Measurements from ENCODE around the gene LRP5. TPM values are rescaled to one million over a fixed set of nuclear protein-coding genes. Genes with fewer than 3 reads are reported as not detected.
"Not testable (repeated sequence)": the region's sequence is repeated elsewhere in the genome, so short reads cannot be mapped to it uniquely, and the experiment has no call there.

The LRP5 gene
- polyA plus RNA-seq, 3 donors, result 32.2 to 40.2 (median 33.6) TPM

DNA sequence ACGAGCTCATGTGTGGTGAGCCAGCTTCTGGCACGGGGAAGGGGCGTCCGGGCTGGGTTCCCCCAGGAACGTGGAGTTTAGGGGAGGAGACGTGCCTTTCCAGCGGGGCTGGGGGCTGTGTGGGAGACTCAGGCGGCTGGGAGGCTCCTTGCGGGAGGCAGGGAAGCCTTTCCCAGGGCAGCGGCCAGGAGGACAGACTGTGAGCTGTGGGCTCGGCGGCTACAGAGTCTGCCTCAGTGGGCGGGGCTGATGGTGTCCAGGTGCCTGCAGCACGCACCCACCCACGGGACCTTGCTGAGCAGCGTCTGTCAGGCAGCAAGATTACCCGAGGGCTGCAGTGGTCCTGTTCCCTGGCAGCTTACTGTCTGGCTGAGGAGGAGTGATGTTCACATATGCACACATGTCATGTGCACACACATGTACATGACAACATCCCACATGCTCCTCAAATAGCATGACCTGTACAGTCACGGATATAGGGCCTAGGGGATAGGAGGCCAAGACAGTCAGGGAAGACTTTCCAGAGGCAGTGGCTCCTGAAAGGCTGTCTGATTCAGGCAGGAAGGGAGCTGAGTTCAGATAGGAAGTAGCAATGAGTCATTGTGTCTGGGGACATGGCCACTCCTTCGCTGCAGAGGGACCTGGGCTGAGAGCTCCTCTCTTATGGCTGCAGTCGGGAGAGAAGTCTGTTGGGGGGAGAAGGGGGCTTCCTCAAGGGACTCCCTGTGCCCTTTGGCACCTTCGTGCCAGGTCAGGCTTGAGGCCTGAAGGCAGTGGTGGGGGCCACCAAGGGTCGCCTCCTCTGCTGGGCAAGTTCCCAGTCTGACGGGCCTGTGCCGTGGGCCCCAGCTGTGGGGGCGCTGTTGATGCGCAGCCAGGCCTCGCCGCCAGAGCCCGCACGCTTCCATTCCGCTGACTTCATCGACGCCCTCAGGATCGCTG is 124.9 kb downstream of the LRP5 start:
- DNase-seq (ENCODE audit: low read depth in 3 of 3, low spot score in 2 of 3), result no peak

DNA sequence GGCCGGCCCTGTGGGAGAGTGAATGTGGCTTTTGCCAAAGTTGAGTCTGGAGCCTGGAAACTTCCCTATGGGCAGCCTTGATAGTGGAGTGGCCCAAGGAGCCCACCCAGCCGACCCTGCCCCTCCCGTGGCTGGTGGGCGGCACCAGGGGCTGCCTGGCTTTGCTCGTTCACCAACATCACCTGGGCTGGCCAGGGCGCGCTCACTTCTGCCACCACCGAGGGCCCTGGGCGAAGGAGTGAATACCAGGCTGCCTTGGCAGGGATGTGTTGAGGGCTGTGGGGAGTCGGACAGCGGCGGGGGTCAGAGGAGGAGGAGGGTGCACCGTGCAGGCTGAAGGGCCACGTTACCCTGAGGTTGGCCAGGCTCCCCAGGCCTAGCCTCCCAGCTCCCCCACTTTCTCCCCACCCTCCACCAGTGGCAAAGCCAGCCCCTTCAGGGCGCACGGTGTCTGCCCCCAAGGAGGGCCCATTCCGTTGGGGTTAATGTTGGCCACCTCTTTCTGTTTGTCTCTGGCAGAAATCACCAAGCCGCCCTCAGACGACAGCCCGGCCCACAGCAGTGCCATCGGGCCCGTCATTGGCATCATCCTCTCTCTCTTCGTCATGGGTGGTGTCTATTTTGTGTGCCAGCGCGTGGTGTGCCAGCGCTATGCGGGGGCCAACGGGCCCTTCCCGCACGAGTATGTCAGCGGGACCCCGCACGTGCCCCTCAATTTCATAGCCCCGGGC is 125.7 kb downstream of the LRP5 start:
- DNase-seq (ENCODE audit: low read depth in 3 of 3, low spot score in 2 of 3), result no peak

DNA sequence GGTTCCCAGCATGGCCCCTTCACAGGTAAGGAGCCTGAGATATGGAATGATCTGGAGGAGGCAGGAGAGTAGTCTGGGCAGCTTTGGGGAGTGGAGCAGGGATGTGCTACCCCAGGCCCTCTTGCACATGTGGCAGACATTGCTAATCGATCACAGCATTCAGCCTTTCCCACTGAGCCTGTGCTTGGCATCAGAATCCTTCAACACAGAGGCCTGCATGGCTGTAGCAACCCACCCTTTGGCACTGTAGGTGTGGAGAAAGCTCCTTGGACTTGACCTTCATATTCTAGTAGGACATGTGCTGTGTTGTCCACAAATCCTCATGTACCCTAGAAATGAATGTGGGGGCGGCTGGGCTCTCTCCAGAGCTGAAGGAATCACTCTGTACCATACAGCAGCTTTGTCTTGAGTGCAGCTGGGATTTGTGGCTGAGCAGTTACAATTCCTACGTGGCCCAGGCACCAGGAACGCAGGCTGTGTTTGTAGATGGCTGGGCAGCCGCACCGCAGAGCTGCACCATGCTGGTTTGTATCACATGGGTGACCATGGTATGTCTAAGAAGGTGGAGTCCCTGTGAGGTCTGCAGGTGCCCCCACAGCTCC is 126.4 kb downstream of the LRP5 start:
- DNase-seq (ENCODE audit: low read depth in 3 of 3, low spot score in 2 of 3), result no peak

DNA sequence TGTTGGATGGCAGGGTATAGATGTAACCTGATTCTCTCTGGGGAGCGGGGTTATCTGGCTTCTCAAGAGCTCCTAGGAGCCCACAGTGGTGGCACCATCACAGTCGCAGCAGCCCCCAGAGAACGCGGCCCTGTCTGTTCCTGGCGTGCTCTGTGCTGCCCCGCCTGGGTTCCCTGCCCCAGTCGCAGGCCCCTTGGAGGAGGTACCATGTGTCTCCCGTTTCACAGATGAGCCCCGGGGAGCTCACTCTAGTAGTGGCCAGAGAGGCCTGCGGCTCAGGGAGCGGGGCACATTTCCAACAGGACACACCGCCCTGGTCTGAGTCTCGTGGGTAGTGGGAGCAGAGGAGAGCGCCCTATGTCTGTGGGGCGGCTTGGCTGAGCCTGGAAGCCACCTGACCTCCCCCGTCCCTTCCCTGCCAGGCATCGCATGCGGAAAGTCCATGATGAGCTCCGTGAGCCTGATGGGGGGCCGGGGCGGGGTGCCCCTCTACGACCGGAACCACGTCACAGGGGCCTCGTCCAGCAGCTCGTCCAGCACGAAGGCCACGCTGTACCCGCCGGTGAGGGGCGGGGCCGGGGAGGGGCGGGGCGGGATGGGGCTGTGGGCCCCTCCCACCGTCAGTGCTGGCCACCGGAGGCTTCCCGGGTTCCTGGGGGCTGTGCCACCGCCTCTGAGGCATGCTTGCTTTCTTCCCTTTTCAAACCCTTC is 127.1 kb downstream of the LRP5 start:
- no peak for DNase-seq (ENCODE audit: low read depth in 3 of 3, low spot score in 2 of 3)

DNA sequence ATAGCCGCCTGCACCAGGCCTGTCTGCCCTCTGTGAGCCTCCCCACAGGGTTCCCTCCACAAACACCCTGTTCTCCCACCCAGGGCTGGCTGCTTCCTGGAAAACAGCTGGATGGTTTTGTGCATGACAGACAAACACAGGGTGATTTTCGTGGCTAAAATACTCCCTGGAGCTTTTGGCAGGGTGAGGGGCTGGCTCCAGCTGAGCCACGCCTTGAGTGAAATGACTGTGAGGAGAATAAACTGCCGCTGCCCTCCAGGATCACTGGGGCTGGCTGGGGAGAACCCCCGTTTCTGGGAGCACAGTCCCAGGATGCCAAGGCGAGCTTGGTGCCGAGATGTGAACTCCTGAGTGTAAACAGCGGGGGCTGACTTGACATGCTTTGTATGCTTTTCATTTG is 127.8 kb downstream of the LRP5 start:
- no peak for DNase-seq (ENCODE audit: low read depth in 3 of 3, low spot score in 2 of 3)

DNA sequence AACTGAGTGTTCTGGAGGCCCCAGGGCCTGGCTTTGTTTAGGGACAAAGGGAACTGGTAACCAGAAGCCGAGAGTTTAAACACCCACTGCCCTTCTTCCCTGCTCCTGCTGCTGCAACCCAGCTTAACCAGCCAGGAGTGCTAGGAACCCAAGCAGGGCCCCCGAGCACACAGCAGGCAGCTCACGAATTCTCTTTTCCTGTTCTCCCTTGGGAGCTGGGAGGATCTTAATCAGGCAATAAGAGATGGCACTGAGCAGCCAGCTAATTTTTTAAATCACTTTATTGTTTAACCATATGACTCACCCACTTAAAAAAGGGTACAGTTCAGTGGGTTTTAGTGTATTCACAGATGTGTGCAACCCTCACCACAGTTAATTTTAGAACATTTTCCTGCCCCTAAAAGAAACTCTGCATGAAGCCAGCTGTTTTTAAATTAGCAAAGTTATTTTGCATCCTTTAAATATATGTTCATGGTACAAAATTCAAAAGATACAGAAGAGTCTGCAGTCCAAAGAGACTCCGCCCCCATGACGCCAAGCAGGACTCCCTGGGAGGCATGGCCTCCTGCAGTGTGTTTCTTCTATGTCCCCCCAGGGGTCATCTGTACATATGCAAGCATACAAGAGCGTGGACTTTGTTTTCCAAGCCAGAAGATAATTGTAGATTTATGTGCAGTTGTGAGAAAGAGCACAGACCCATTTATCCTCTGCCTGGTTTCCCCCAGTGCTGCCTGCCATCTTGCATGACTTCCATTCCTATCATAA is 129.3 kb downstream of the LRP5 start:
- DNase-seq (ENCODE audit: low read depth in 3 of 3, low spot score in 2 of 3), result no peak

DNA sequence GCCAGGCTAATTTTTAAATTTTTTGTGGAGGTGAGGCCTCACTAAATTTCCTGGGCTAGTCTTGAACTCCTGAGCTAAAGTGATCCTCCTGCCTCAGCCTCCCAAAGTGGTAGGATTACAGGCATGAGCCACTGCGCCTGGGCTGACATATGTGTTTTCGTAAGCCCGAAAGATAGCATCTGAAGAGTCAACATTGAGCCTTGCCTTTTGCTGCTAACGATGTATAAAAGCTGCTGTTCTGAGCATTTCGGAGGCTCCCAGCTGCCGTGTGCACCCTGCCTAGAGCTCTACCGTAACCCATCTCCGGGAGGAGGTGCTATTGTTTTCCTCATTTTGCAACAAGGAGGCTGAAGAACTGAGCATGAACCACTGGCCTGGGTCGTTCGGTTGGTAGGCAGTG is 130.0 kb downstream of the LRP5 start:
- no peak for DNase-seq (ENCODE audit: low read depth in 3 of 3, low spot score in 2 of 3)

DNA sequence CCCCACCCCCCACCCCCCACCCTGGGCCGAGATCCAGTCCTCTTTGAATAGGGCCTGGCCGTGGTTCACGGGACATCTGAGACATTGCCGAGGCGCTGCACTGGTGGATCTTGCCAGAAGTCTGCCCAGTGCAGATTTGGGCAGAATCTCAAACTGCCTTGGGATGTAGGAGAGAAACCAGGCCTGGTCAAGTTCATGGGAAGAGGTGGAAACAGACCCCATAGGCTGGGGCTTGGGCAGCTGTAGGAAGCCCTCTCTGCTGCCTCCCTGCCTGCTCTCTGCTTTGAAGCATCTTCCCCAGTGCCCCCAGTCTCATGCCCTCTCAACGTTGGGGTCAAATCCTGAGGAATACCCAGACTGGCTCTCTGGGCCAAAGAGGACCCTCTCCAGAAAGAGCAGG is 132.2 kb downstream of the LRP5 start:
- no peak for DNase-seq (ENCODE audit: low read depth in 3 of 3, low spot score in 2 of 3)

DNA sequence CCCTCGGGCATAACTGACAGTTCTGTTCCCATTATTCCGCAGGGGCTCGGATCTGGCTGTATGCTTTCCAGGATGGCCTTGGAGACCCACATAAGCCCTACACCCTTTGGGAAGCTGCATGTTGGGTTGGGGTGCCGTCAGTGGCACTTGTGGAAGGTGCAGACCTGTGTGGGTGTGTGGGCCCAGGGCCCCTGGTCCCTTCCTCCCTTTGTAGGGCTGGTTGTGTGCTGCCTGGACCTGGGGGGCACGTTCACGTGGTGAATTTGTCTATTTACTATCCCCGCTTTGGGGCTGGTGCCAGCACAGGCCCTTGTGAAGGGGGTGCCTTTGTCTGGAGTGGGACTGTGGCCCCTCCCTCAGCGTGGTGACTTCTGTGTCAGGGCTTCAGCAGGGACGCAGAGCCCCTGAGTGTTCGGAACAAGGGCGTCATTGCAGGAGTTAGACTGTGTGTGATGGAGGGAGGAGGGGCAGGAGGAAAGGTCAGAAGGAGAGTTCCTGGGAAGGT is 133.2 kb downstream of the LRP5 start:
- no peak for DNase-seq (ENCODE audit: low read depth in 3 of 3, low spot score in 2 of 3)

DNA sequence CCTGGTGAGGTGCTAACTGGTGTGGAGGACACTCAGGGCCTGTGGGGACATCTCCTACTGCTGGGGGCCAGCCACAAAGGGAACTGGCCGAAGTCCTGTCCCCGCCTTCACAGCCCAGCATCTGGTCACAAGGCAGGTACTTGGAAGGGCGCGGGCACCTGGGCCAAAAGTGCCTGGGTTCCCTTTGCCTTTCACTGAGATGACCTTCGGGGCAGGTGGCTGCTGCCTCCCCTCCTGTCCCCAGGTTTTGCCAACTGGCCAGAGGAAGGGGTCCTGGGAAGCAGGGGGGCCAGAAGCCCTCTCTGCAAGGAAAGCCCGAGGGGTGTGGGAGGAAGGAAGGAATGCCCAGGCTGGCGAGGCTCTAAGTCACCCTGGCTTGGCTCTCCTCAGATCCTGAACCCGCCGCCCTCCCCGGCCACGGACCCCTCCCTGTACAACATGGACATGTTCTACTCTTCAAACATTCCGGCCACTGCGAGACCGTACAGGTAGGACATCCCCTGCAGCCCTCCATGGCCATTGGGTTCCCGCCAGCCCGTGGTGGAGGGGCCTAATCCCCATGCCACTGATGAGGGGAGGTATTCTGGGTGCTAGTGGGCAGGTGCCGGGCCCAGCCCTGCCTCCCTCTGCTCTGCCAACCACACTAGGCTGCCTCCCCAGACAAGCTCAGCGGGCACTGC is 133.8 kb downstream of the LRP5 start:
- no peak for DNase-seq (ENCODE audit: low read depth in 3 of 3, low spot score in 2 of 3)

DNA sequence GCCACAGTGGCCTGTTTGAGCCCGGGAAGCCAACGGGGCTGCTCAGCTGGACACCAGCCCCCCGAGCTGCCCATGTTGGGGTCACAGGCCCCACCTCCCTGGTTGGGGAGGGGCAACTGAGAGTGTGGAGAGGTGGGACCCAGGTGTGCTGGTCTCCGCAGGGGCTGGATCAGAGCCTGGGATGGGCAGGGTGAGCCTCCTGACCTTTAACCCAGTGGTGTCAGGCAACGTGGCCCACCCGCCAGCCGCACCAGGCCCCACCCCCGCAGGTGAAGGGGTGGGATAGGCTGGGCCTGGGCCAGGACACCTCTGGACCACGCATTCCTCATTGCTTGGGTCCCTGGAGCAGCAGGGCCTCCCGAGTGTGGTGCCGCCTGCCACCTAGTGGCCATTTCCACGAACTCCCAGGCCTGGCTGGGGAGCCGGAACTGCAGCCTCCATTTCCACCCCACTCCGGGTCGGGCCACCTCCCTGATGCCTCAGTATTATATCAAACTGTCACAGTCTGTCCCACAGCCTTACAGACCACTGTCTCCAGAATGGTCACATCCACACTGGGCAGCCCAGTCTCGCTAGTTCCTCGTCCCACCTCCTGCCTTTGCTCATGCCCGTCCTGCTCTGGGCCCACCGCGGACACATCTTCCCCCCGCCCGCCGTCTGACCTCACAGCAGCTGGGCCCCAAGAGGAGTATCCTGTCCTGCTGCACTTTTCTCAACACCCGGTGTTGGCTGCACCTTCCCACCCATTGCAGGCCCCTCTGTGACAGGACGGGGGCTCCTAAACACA is 134.8 kb downstream of the LRP5 start:
- DNase-seq (ENCODE audit: low read depth in 3 of 3, low spot score in 2 of 3), result peak in 2 of 3 donors; percentile 31 to 38

DNA sequence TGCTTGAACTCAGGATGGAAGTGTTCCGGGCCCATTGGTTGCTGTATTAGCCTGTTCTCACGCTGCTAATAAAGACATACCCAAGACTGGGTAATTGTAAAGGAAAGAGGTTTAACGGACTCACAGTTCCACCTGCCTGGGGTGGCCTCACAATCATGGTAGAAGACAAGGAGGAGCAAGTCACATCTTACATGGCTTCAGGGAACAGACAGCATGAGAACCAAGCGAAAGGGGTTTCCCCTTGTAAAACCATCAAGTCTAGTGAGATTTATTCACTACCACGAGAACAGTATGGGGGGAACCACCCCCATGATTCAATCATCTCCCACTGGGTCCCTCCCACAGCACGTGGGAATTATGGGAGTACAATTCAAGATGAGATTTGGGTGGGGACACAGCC is 135.5 kb downstream of the LRP5 start:
- not testable (repeated sequence) for DNase-seq (ENCODE audit: low read depth in 3 of 3, low spot score in 2 of 3)

DNA sequence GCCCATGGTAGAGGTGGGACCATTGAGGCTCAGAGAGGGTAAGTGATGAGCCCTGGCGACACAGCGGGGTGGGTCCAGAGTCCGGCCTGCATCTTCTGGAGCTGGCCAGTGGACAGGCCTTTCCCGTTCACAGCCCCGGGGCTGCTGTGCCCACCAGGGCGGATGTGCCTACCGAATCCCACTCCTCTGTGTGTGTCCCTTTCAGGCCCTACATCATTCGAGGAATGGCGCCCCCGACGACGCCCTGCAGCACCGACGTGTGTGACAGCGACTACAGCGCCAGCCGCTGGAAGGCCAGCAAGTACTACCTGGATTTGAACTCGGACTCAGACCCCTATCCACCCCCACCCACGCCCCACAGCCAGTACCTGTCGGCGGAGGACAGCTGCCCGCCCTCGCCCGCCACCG is 136.2 kb downstream of the LRP5 start:
- DNase-seq (ENCODE audit: low read depth in 3 of 3, low spot score in 2 of 3), result no peak

DNA sequence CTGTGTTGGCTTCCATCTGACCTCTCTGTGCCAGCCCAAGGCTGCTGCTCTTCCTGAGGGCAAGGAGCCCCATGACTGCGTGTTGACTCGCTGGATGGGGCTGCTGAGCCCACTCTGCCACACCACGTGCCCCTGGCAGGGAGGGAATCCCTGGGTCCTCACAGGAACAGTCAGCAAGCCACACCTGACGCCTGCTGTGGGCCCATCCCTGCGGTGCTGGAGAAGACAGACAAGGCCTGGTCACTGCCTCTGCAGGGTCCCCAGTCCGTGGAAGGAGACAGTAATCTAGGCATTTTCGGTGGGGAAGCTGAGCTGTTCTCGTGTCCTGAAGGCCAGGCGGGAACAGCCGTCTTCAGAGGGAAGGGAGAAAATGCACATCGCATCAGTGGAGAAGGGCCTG is 137.6 kb downstream of the LRP5 start:
- no peak for DNase-seq (ENCODE audit: low read depth in 3 of 3, low spot score in 2 of 3)

DNA sequence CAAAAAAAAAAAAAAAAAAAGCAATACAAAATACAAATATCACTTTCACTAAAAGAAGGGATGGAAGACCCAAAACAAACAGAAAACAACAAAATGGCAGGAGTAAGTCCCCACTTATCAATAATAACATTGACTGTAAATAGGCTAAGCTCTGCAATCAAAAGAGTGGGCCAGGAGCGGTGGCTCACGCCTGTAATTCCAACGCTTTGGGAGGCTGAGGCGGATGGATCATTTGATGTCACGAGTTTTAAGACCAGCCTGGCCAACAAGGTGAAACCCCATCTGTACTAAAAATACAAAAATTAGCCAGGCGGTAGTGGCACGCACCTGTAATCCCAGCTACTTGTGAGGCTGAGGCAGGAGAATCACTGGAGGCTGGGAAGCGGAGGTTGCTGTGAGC is 138.3 kb downstream of the LRP5 start:
- no peak for DNase-seq (ENCODE audit: low read depth in 3 of 3, low spot score in 2 of 3)

DNA sequence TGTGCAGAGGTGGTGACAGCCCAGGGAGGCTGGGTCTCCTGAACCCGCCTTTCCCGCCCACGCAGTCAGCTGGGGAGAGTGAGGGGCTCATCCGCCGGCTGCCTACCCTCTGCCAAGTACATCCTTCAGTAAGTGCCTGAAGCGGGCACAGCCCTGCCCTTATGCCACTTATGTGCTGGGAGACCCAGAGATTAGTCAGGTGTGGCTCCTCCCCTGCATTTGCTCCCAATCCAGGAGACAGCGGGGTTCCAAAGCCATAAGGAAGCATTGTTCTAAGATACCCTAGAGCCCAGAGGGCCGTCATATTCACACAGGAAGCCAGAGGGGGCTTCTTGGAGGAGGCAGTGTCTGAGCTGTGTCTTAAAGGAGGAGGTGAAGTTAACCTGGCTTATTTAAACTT is 142.4 kb downstream of the LRP5 start:
- DNase-seq (ENCODE audit: low read depth in 3 of 3, low spot score in 2 of 3), result no peak

DNA sequence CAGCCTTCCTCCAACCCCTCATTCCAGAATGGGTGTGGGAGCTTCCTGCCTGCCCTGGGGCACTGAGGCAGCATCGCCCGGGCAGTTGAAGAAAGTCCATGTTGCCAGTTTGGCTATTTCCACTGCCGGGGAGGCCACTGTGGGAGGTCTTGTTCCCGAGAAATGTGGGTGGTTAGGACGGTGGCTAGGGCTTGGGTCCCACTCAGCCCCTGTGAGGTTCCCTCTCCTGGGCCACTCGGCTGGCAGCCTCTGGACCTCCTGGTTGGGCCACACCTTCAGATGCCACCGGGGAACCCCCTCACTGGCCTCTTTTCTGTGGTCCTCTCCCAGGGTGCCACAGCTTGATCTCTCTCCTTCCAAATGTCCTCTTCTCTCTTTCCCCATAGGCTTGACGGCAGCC is 143.1 kb downstream of the LRP5 start:
- no peak for DNase-seq (ENCODE audit: low read depth in 3 of 3, low spot score in 2 of 3)

DNA sequence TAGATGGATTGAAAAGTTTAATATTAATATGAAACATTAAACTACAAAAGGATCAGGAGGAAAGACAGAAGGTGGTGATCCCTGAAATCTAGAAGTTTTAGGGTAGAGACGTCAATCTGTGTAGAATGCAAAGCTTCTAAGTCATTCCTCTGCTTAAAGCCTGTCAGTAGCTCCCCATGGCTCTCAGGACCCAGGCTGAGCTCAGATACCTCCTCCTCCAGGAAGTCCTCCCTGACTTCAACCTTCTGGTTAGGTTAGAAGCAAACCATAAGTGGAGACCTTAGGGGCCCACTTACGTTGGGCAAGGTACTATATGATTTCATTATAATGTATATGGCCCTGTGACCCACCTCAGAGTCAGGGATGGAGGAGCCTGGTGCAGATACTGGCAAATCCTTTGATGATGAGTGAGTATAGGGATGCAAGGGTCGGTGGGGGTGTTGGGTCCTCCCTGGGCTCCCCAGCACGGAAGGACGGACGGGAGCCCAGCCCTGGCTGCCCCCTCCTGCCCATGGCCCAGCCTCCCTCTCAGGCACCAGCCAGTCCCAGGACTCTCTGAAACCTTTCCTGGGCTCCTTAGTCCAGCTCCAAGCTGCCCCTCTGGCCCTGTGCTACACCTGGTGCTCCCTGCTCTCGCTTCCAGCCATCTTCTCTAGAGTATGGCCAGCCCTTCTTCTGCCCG is 145.0 kb downstream of the LRP5 start:
- no peak for DNase-seq (ENCODE audit: low read depth in 3 of 3, low spot score in 2 of 3)
